Keratinocyte (primary cell): Measurements from ENCODE around the gene MTCH1. TPM values are rescaled to one million over a fixed set of nuclear protein-coding genes. Genes with fewer than 3 reads are reported as not detected.

Experiments used
- DNase-seq: peaks from one replicate; pipeline ENCODE4 v3.0.0-alpha.2; 2011; ENCODE audit warnings: low read depth, missing footprints, low spot score
- FAIRE-seq: peaks from 2 replicates; lab custom pipeline; 2011; peaks lifted over from hg19 to GRCh38; lab: Jason Lieb, UNC
- H2AFZ ChIP-seq: 2 replicates; pipeline ENCODE4 v1.6.0; 2012; ENCODE audit warnings: low read length, control low read depth, inconsistent platforms; ENCODE audit not compliant: control insufficient read depth
- H3K27ac ChIP-seq: 2 replicates; pipeline ENCODE4 v1.5.1; 2011; ENCODE audit warnings: low read length; ENCODE audit not compliant: control insufficient read depth, insufficient read depth
- H3K27me3 ChIP-seq: 3 replicates; pipeline ENCODE4 v1.6.0; 2011; ENCODE audit warnings: low read length; ENCODE audit not compliant: control insufficient read depth, insufficient read depth; ENCODE audit errors: extremely low read depth
- H3K36me3 ChIP-seq, 2 experiments: 2 replicates in 1 of 2; 3 replicates in 1 of 2; pipeline ENCODE4 v1.5.1; 2011; ENCODE audit warnings: low read length in 2 of 2, mild to moderate bottlenecking in 1 of 2; ENCODE audit not compliant: control insufficient read depth in 2 of 2, insufficient read depth in 2 of 2; ENCODE audit errors: extremely low read depth in 1 of 2
- H3K4me1 ChIP-seq: 3 replicates; pipeline ENCODE4 v1.5.1; 2011; ENCODE audit warnings: low read length; ENCODE audit not compliant: control insufficient read depth, insufficient read depth; ENCODE audit errors: extremely low read depth
- H3K4me2 ChIP-seq: 3 replicates; pipeline ENCODE4 v1.6.0; 2011; ENCODE audit warnings: low read depth, low read length; ENCODE audit not compliant: control insufficient read depth, insufficient read depth; ENCODE audit errors: extremely low read depth
- H3K4me3 ChIP-seq, 3 experiments: fragments of 200-600 bp in 1 of 3; sonication (generic) in 1 of 3; 2 replicates in 2 of 3; 3 replicates in 1 of 3; pipeline ENCODE4 v1.5.1; 2011 to 2016; ENCODE audit warnings: low read length in 3 of 3, mild to moderate bottlenecking in 3 of 3, control low read depth in 2 of 3, inconsistent platforms in 1 of 3, low read depth in 1 of 3, mixed read lengths in 1 of 3, mixed run types in 1 of 3, moderate library complexity in 1 of 3; ENCODE audit not compliant: control insufficient read depth in 2 of 3, insufficient read depth in 2 of 3; ENCODE audit errors: extremely low read depth in 1 of 3
- H3K79me2 ChIP-seq: 2 replicates; pipeline ENCODE4 v1.6.0; 2012; ENCODE audit warnings: low read length; ENCODE audit not compliant: control insufficient read depth, insufficient read depth
- H3K9ac ChIP-seq: 3 replicates; pipeline ENCODE4 v1.6.0; 2011; ENCODE audit warnings: low read length; ENCODE audit not compliant: control insufficient read depth, insufficient read depth; ENCODE audit errors: extremely low read depth
- H3K9me1 ChIP-seq: 3 replicates; pipeline ENCODE4 v1.6.0; 2011; ENCODE audit warnings: low read length; ENCODE audit not compliant: control insufficient read depth, insufficient read depth; ENCODE audit errors: extremely low read depth
- H3K9me3 ChIP-seq: 2 replicates; pipeline ENCODE4 v1.5.1; 2012; ENCODE audit warnings: low read depth, low read length; ENCODE audit not compliant: control insufficient read depth
- H4K20me1 ChIP-seq: 3 replicates; pipeline ENCODE4 v1.6.0; 2011; ENCODE audit warnings: low read length; ENCODE audit not compliant: control insufficient read depth, insufficient read depth; ENCODE audit errors: extremely low read depth
- CTCF ChIP-seq, 3 experiments: IDR thresholded peaks in 1 of 3; conservative IDR thresholded peaks in 1 of 3; optimal IDR thresholded peaks in 1 of 3; 2 replicates in 2 of 3; 3 replicates in 1 of 3; pipeline versions ENCODE3 to v1.5.1; 2011; ENCODE audit warnings: low read length in 3 of 3, mild to moderate bottlenecking in 3 of 3, moderate library complexity in 2 of 3, control low read depth in 1 of 3, inconsistent platforms in 1 of 3; ENCODE audit not compliant: insufficient read depth in 2 of 3; ENCODE audit errors: extremely low read depth in 1 of 3
- EZH2 ChIP-seq: IDR thresholded peaks from one replicate; pipeline ENCODE4 v1.6.1; 2012; ENCODE audit warnings: inconsistent platforms, mild to moderate bottlenecking, low read length, moderate library complexity
- dilution Hi-C: fragments of 300-500 bp; cut with MboI; formaldehyde crosslinking; loops from one replicate; pipeline ENCODE4 v1.7.0; 2020; ENCODE audit warnings: low sequenced_read_pairs; ENCODE audit not compliant: extremely low pct_ligation_motif_present
- polyA plus RNA-seq, 5 experiments: library from polyadenylated mRNA; depleted of rRNA in 3 of 5; stranded (reverse) in 3 of 5; stranded (forward) in 1 of 5; unstranded in 1 of 5; fragments of >200 nt; gene quantifications; 1 replicate in 1 of 5; 2 replicates in 3 of 5; 3 replicates in 1 of 5; pipeline versions ENCODE4 v1.2.1 to v1.2.3, GENCODE V29; 2011 to 2012; ENCODE audit warnings: missing spikeins in 2 of 5, low read depth in 1 of 5, low replicate concordance in 1 of 5

The MTCH1 gene
- polyA plus RNA-seq, 1 donor (not counting 4 experiments of a cell fraction or from before 2014, with no cell fraction given) = 88.8 TPM

- no peak for DNase-seq
Measured at GRCh38 chr6:37033255-37033654, 47.3 kb upstream of the MTCH1 start.

GRCh38 chr6:37032239-37032638 is 46.2 kb upstream of the MTCH1 start:
- Histone ChIP-seq H3K4me3 (no peak overlapping the region), H3K4me1 (peaks cover under 1% of the 10 kb centered on the region), H2AFZ (no peak overlapping the region), H3K9me3 (peaks cover 2% of the 10 kb centered on the region), H3K9ac (no peak overlapping the region), H3K27ac (no peak overlapping the region), H3K9me1 (no peaks in the 10 kb centered on the region), H3K36me3 (no peaks in the 10 kb centered on the region), H3K27me3 (no peaks in the 10 kb centered on the region), H4K20me1 (no peaks in the 10 kb centered on the region), H3K79me2 (no peaks in the 10 kb centered on the region), H3K4me2 (no peak overlapping the region)
- dilution Hi-C loops = no loop called here
- no peak for FAIRE-seq
- TF ChIP-seq CTCF (optimal IDR thresholded peaks at IDR 0.05 in 1 of 3, IDR thresholded peaks at IDR 0.05 in 1 of 3, conservative IDR thresholded peaks at IDR 0.05 in 1 of 3; ENCODE audit: extremely low read depth in 1 of 3, insufficient read depth in 2 of 3, low read length in 3 of 3) (no peak), EZH2 (no peak)
- DNase-seq = no peak

More at GRCh38 chr6:37033255-37033654, 47.3 kb upstream of the MTCH1 start:
- Histone ChIP-seq H3K4me2 (no peak overlapping the region), H3K4me3 (no peak overlapping the region), H4K20me1 (no peaks in the 10 kb centered on the region), H2AFZ (no peak overlapping the region), H3K9me3 (peaks cover 2% of the 10 kb centered on the region), H3K9ac (no peak overlapping the region), H3K27me3 (no peaks in the 10 kb centered on the region), H3K36me3 (no peaks in the 10 kb centered on the region), H3K79me2 (no peaks in the 10 kb centered on the region), H3K9me1 (no peaks in the 10 kb centered on the region), H3K27ac (no peak overlapping the region), H3K4me1 (no peaks in the 10 kb centered on the region)
- no peak for FAIRE-seq
- TF ChIP-seq CTCF (optimal IDR thresholded peaks at IDR 0.05 in 1 of 3, IDR thresholded peaks at IDR 0.05 in 1 of 3, conservative IDR thresholded peaks at IDR 0.05 in 1 of 3; ENCODE audit: extremely low read depth in 1 of 3, insufficient read depth in 2 of 3, low read length in 3 of 3) (no peak), EZH2 (no peak)
- dilution Hi-C loops = no loop called here
